Activated effector memory CD4-positive, alpha-beta T cell treated with Interleukin-2 at 50 U/mL for 16 hours (primary cell): ENCODE measurements around the gene ACTR5.
"Not testable (repeated sequence)": the region's sequence is repeated elsewhere in the genome, so short reads cannot be mapped to it uniquely, and the experiment has no call there.

ENCODE experiments used
- DNase-seq: peaks from one replicate; pipeline ENCODE4 v3.0.0-alpha.2; 2020

Gene ACTR5

GRCh38 chr20:38805958-38806854 is 57.9 kb downstream of the ACTR5 start:
- peak; percentile 25 for DNase-seq

GRCh38 chr20:38806855-38807655 is 58.8 kb downstream of the ACTR5 start:
- DNase-seq: peak; percentile 8

- no peak for DNase-seq
These were observed 61.7 kb downstream of the ACTR5 start for GRCh38 chr20:38809942-38810341.

GRCh38 chr20:38810926-38811630 is 62.8 kb downstream of the ACTR5 start:
- no peak for DNase-seq

DNA sequence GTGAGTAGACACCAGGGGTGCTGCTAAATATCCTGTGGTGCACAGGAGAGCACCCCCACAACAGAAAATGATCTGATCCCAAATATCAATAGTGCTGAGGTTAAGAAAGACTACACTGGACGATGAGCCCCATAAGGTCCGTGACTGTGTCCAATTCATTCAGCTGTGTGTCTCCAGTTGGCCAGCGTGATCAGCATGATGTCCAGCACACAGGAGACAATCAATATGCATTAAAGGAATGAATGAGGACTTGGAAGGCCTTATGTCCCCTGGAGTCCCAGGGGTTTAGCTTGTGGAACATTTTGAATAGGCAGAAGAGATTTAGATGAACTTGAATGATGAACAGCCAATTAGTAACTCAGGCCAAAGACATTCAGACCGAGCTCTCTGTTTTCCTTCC is 63.5 kb downstream of the ACTR5 start:
- DNase-seq: no peak

DNA sequence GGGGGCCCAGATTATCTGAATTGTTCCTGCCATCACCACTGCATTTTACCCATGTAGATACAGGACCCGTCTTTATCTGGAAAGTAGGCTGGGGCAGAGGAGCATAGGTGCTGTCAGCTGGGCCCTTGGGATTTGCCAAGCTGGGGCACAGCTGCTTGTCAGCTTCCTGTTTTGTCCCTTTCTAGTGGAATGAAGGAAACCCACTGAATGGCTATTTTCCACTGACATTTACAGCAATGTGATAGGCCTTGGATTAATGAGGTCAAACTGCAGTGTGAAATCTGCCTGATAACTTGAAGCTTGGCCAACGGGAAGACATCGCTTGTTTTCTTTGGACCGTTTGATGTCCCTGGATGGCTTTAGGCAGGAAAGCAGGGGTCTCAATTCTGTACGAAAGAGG is 63.9 kb downstream of the ACTR5 start:
- DNase-seq: no peak

DNA sequence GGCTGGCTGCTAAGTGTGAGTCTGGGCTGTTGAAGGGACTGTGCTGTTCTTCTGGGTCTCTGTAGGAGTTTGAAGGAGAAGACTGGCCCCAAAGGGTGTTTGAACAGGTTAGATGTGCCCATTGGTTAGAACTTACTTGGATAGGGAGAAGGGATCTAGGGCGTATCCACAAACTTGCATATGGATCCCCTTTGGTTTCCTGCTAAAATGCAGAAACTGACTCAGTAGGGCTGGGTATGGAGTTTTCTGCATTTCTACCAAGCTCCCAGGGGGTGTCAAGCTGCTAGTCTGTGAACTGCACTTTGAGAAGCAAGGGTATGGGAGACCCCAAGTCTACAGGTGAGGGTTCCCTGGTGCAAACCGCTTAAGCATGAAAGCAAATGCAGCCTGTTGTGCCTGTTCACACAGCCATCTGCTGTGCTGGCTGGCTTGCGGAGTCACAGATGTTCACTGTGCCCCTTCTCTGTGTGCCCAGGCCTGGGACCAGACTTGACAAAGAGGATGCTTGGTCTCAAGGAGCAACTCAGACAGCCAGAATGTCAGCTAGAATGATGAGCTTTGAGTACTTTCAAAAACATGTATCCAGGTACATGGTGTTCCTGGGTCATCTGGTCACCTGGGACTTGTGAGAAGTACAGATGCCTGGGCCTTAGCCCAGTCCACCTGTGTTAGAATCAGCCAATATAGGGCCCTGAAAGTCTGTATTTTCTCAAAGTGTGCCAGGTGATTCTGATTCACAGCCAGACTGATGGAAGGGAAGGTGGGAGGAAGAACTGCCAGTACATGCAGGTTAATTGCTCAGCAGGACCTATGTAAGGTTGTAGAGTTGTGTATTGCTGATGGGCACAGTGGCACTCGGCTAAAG is 64.7 kb downstream of the ACTR5 start:
- no peak for DNase-seq

GRCh38 chr20:38813574-38813962 is 65.3 kb downstream of the ACTR5 start:
- DNase-seq: not testable (repeated sequence)

GRCh38 chr20:38815446-38815845 is 67.2 kb downstream of the ACTR5 start:
- no peak for DNase-seq

GRCh38 chr20:38818113-38819065 is 70.1 kb downstream of the ACTR5 start:
- DNase-seq: no peak
